RPMI7951 (cell line): ENCODE data around the gene HNRNPR. TPM values are rescaled to one million over a fixed set of nuclear protein-coding genes. Genes with fewer than 3 reads are reported as not detected.

ENCODE experiments used
- total RNA-seq: library from RNA; depleted of rRNA; stranded (reverse); fragments of >200 nt; shearing (Covaris generic); gene quantifications from 2 replicates; pipeline ENCODE4 v1.2.3, GENCODE V29; 2014; rRNA removed

The HNRNPR gene
- total RNA-seq, 1 experiment from 2014 or later: 136 TPM

Other genes starting within 250 kb of the HNRNPR start
- gene LUZP1, start 175.4 kb downstream of the HNRNPR start, total RNA-seq: 17.8 and 18.4 TPM in 2 replicates
- gene HTR1D, start 126.8 kb downstream of the HNRNPR start, total RNA-seq: 0.12 TPM in 1 of 2 replicates, not detected in the other
- 15.7 and 21.1 TPM in 2 replicates for gene ZNF436, start 25.6 kb upstream of the HNRNPR start, total RNA-seq
- 1.7 and 2.3 TPM in 2 replicates for gene TCEA3, start 80.5 kb upstream of the HNRNPR start, total RNA-seq
- 8.4 and 11.2 TPM in 2 replicates for gene ASAP3, start 139.9 kb upstream of the HNRNPR start, total RNA-seq
- 4.2 and 4.7 TPM in 2 replicates for gene E2F2, start 186.9 kb upstream of the HNRNPR start, total RNA-seq
- gene ID3, start 215.2 kb upstream of the HNRNPR start, total RNA-seq: 83.1 and 90.8 TPM in 2 replicates